ENCODE measurements around the gene CYFIP2. TPM values are rescaled to one million over a fixed set of nuclear protein-coding genes. Genes with fewer than 3 reads are reported as not detected.

CYFIP2 gene
- 9.4 and 17.1 TPM in 2 replicates for total RNA-seq

DNA sequence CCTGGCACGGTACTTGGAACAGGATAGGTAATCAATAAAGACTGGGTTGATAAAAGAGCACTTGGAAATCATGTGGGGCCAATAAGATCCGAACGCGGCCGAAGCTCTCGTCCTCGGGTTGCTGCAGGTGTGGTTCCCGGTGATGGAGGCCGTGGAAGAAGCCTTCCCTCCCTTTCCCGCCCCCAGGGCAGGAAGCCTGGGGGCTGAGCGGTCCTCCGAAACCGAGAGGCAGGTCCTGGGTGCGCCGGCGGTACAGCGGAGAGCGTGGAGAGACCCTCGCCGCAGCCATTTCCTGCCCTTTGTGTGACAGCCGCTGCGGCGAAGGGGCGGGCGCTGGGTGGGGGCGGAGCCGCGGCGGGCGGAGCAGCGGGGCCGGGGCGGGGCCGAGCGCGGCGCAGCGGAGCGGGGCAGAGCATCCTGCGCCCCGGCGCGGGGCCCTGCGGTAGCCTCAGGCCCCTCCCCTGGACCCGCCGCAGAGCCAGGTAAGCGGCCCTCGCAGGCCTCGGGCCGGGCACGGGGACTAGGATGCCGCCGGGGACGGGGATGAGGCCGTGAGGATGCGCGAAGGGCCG lies at the start of gene CYFIP2:
TSS of gene CYFIP2 (plus strand) at position 410 of the 572 bp plus-strand sequence. CDS start 19,239 bp downstream, outside the sequence.

Other genes starting within 250 kb of the CYFIP2 start
- not detected in 2 replicates for gene HAVCR1, start 207.0 kb upstream of the CYFIP2 start, total RNA-seq
- 0.39 and 0.88 TPM in 2 replicates for gene HAVCR2, start 157.1 kb upstream of the CYFIP2 start, total RNA-seq
- 8.1 and 8.7 TPM in 2 replicates for gene MED7, start 123.3 kb upstream of the CYFIP2 start, total RNA-seq
- gene GARIN3, start 99.9 kb upstream of the CYFIP2 start, total RNA-seq, result not detected in 2 replicates
- gene ITK, start 85.3 kb upstream of the CYFIP2 start, total RNA-seq, result not detected in 2 replicates
- 0.13 TPM in 1 of 2 replicates, not detected in the other for gene NIPAL4, start 194.1 kb downstream of the CYFIP2 start, total RNA-seq